Suprapubic skin (tissue), 4 donors: Measurements from ENCODE around the gene FRMD7.

Source experiments
- CTCF ChIP-seq, 2 donors: fragments of 200-600 bp in 1 of 2; fragments of 450-650 bp in 1 of 2; sonication (generic) in 1 of 2; IDR thresholded peaks; one replicate each; pipeline ENCODE4 v1.5.1; 2016 to 2019; ENCODE audit warnings: antibody characterized with exemption in 2 of 2, mild to moderate bottlenecking in 1 of 2, moderate library complexity in 1 of 2
- EP300 ChIP-seq: sonication (generic); formaldehyde crosslinking; IDR thresholded peaks from one replicate; pipeline ENCODE4 v1.6.1; 2017; ENCODE audit warnings: antibody characterized with exemption
- POLR2A ChIP-seq, 2 donors: fragments of 450-650 bp; IDR thresholded peaks; one replicate each; pipeline ENCODE4 v1.6.1; 2017; ENCODE audit warnings: antibody characterized with exemption in 2 of 2, mild to moderate bottlenecking in 2 of 2, moderate library complexity in 2 of 2
- POLR2AphosphoS5 ChIP-seq, 3 donors: sonication (generic); formaldehyde crosslinking; IDR thresholded peaks; one replicate each; pipeline ENCODE4 v1.6.1; 2017; ENCODE audit warnings: antibody characterized with exemption in 3 of 3

GRCh38 chrX:132063862-132064261 is 64.0 kb downstream of the FRMD7 start:
- TF ChIP-seq CTCF (IDR thresholded peaks at IDR 0.05): no peak
- TF ChIP-seq POLR2A (IDR thresholded peaks at IDR 0.05): no peak
- no peak for TF ChIP-seq POLR2AphosphoS5 (IDR thresholded peaks at IDR 0.05)
- no peak for TF ChIP-seq EP300
